ENCODE data around the gene CDH8.

- TF ChIP-seq POLR2AphosphoS5 (IDR thresholded peaks at IDR 0.05; ENCODE audit: insufficient read depth in 1 of 2, low read depth in 1 of 2) (no peak), CTCF (IDR thresholded peaks at IDR 0.05) (no peak), POLR2A (IDR thresholded peaks at IDR 0.05) (no peak)
These were observed 391.5 kb downstream of the CDH8 start for GRCh38 chr16:61644736-61645135.

Data from vagina (tissue), 2 donors.